HL-60/S4 treated with retinoic acid at 250 ng/mL for 4 days and 3 days (cell line): ENCODE data around the gene ZNF652.
"Not testable (repeated sequence)": the region's sequence is repeated elsewhere in the genome, so short reads cannot be mapped to it uniquely, and the experiment has no call there.

Experiments
- in situ Hi-C: fragments of 300-500 bp; cut with MboI; formaldehyde crosslinking; loops from 2 replicates; pipeline ENCODE4 v1.7.0; 2022; ENCODE audit warnings: low sequenced_read_pairs

ZNF652 gene

GRCh38 chr17:49387498-49388289 is 25.6 kb upstream of the ZNF652 start:
- in situ Hi-C loops = no loop called here

- in situ Hi-C loops = no loop called here
These were observed 24.3 kb upstream of the ZNF652 start for GRCh38 chr17:49386373-49386772.

GRCh38 chr17:49384951-49385350 is 22.9 kb upstream of the ZNF652 start:
- in situ Hi-C loops = no loop called here

- in situ Hi-C loops = no loop called here
These were observed 21.0 kb upstream of the ZNF652 start for GRCh38 chr17:49383060-49383459.

- in situ Hi-C loops = no loop called here
These were observed 20.5 kb upstream of the ZNF652 start for GRCh38 chr17:49382556-49382955.

GRCh38 chr17:49381793-49382192 is 19.7 kb upstream of the ZNF652 start:
- in situ Hi-C loops = no loop called here

GRCh38 chr17:49381033-49381432 is 19.0 kb upstream of the ZNF652 start:
- in situ Hi-C loops = no loop called here

- in situ Hi-C loops = no loop called here
These were observed 17.9 kb upstream of the ZNF652 start for GRCh38 chr17:49379926-49380325.

GRCh38 chr17:49378311-49378710 is 16.3 kb upstream of the ZNF652 start:
- in situ Hi-C loops = no loop called here

- in situ Hi-C loops = no loop called here
These were observed 13.5 kb upstream of the ZNF652 start for GRCh38 chr17:49375544-49375943.

GRCh38 chr17:49373115-49373514 is 11.1 kb upstream of the ZNF652 start:
- in situ Hi-C loops = no loop called here

GRCh38 chr17:49372425-49372824 is 10.4 kb upstream of the ZNF652 start:
- in situ Hi-C loops = no loop called here

- in situ Hi-C loops = no loop called here
These were observed 9.2 kb upstream of the ZNF652 start for GRCh38 chr17:49370971-49371834.

GRCh38 chr17:49369760-49370159 is 7.7 kb upstream of the ZNF652 start:
- in situ Hi-C loops = no loop called here

- in situ Hi-C loops = no loop called here
These were observed 7.0 kb upstream of the ZNF652 start for GRCh38 chr17:49369089-49369488.

GRCh38 chr17:49365667-49366066 is 3.6 kb upstream of the ZNF652 start:
- in situ Hi-C loops = no loop called here

GRCh38 chr17:49365126-49365525 is 3.1 kb upstream of the ZNF652 start:
- in situ Hi-C loops = not testable (repeated sequence)

GRCh38 chr17:49364119-49364518 is 2.1 kb upstream of the ZNF652 start:
- in situ Hi-C loops = no loop called here

- in situ Hi-C loops = no loop called here
These were observed 1.2 kb upstream of the ZNF652 start for GRCh38 chr17:49363251-49363650.

GRCh38 chr17:49362723-49363117 is 670 bp upstream of the ZNF652 start:
- in situ Hi-C loops = no loop called here

- in situ Hi-C loops = no loop called here
These were observed 735 bp downstream of the ZNF652 start for GRCh38 chr17:49361129-49361901.
